ENCODE results near the gene PLK2. TPM values are rescaled to one million over a fixed set of nuclear protein-coding genes. Genes with fewer than 3 reads are reported as not detected.
A peak's percentile ranks its signal among the peaks of the same experiment; 100 is the strongest.

PLK2 gene
- total RNA-seq, 2 donors from 2014 or later = 9.7 to 16.4 TPM

- peaks cover 25% of the 10 kb centered on the region for H3K36me3 ChIP-seq (ENCODE audit: control insufficient read depth, insufficient read depth, low read length)
- Mint-ChIP-seq H3K4me3 (peak overlapping the region; percentile 80), H3K36me3 (ENCODE audit: low read depth) (peaks cover 18% of the 10 kb centered on the region), H3K9me3 (no peaks in the 10 kb centered on the region), H3K27me3 (ENCODE audit: insufficient read depth) (peaks cover 12% of the 10 kb centered on the region), H3K4me1 (peaks cover 8% of the 10 kb centered on the region), H3K27ac (no peak overlapping the region)
- WGBS, 2 experiments (ENCODE audit: insufficient coverage in 1 of 2, insufficient read length in 1 of 2) = 10 to 28% methylated on average over 9 to 30 of the region's 30 CpGs
- H3K9me3 ChIP-seq (ENCODE audit: control insufficient read depth, low read length) = no peaks in the 10 kb centered on the region
- H3K4me3 ChIP-seq (ENCODE audit: low read length) = peak overlapping the region; percentile 98
- DNase-seq = peak; percentile 98
- H3K4me1 ChIP-seq (ENCODE audit: control insufficient read depth, insufficient read depth, low read length) = no peaks in the 10 kb centered on the region
- H3K9ac ChIP-seq (ENCODE audit: extremely low read depth, low read length, poor library complexity, severe bottlenecking) = peak overlapping the region; percentile 86
- no peaks in the 10 kb centered on the region for H3K27me3 ChIP-seq (ENCODE audit: control insufficient read depth, insufficient read depth, low read length, poor library complexity, severe bottlenecking)
- peak; percentile 80 for TF ChIP-seq CTCF (conservative IDR thresholded peaks at IDR 0.05)
- H3K27ac ChIP-seq (ENCODE audit: low read depth, low read length) = peak overlapping the region; percentile 82
Observed at GRCh38 chr5:58460732-58461286, 923 bp upstream of the PLK2 start.

DNA sequence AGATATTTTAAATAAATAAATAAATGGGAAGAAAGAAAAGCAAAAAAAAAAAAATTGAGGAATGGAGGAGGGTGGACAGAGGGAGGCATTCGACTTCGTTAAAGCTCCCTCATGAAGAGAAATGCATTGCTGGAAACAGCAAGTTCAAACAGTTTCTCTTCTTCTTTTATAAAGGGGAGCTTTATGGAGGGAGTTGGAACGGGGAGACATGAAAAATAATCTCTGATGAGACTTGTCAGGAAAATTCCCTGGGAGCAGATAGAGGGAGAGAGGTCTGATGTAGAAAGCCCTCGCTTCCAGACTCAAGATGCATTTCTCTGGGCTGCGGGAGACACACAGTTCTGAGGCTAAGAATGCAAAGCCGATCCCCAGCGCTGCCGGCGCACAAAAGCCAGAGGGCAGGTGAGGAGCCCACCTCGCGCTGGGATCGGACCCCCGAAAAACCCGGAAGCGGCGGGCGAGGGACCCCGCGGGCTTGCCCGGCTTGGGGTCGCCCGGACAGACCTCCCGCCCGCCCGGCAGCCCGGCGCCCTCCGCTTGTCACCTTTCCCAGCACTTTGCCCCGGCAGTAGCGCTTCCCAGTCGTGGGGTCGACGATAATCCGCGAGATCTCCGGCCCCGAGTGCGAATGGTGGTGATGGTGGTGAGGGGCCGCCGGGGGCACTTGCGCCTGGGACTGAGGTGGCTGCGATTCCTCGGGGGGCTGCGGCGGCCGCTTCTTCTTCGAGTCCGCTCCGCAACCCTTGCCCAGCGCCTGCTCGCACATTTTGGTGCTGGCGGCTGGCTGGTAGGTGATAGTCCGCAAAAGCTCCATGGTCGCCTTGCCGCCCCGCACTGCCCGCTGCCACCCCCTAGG lies 512 bp downstream of the PLK2 start:
- peaks cover 31% of the 10 kb centered on the region for H3K36me3 Mint-ChIP-seq (ENCODE audit: low read depth)
- H3K27me3 Mint-ChIP-seq (ENCODE audit: insufficient read depth) = peaks cover 12% of the 10 kb centered on the region
- peak overlapping the region; percentile 86 for H3K9ac ChIP-seq (ENCODE audit: extremely low read depth, low read length, poor library complexity, severe bottlenecking)
- WGBS, 2 experiments (ENCODE audit: insufficient coverage in 1 of 2, insufficient read length in 1 of 2) = 0% methylated on average over 9 to 57 of the region's 57 CpGs
- no peaks in the 10 kb centered on the region for H3K9me3 Mint-ChIP-seq
- peak; percentile 78 for DNase-seq
- H3K4me3 Mint-ChIP-seq = peak overlapping the region; percentile 80
- no peaks in the 10 kb centered on the region for H3K4me1 ChIP-seq (ENCODE audit: control insufficient read depth, insufficient read depth, low read length)
- no peaks in the 10 kb centered on the region for H3K27me3 ChIP-seq (ENCODE audit: control insufficient read depth, insufficient read depth, low read length, poor library complexity, severe bottlenecking)
- H3K9me3 ChIP-seq (ENCODE audit: control insufficient read depth, low read length) = no peaks in the 10 kb centered on the region
- H3K36me3 ChIP-seq (ENCODE audit: control insufficient read depth, insufficient read depth, low read length) = peaks cover 39% of the 10 kb centered on the region
- no peak for TF ChIP-seq CTCF (conservative IDR thresholded peaks at IDR 0.05)
- H3K4me1 Mint-ChIP-seq = peaks cover 8% of the 10 kb centered on the region
- peak overlapping the region; percentile 98 for H3K4me3 ChIP-seq (ENCODE audit: low read length)
- H3K27ac ChIP-seq (ENCODE audit: low read depth, low read length) = no peak overlapping the region
- peak overlapping the region; percentile 88 for H3K27ac Mint-ChIP-seq

DNA sequence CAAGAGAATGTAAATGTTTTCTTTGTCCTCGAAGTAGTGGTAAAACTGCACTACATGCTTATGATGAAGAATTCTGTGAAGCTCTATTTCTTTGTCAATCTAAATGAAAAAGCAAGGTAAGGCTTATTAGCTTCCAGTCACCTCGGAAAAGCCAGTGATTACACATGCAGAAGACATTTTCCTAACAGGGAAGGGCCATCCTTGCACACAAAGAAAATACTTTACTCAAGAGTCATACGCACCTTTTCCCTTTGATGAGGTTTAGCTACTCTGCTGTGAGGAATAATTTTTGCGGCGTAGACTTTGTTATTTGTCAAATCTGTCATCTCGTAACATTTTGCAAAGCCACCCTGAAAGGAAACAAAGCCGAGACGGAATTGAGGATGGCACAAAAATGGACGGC lies 1.1 kb downstream of the PLK2 start:
- no peaks in the 10 kb centered on the region for H3K4me1 ChIP-seq (ENCODE audit: control insufficient read depth, insufficient read depth, low read length)
- Mint-ChIP-seq H3K9me3 (no peaks in the 10 kb centered on the region), H3K27me3 (ENCODE audit: insufficient read depth) (peaks cover 12% of the 10 kb centered on the region), H3K4me1 (peaks cover 8% of the 10 kb centered on the region), H3K36me3 (ENCODE audit: low read depth) (peaks cover 34% of the 10 kb centered on the region), H3K4me3 (peak overlapping the region; percentile 80), H3K27ac (peak overlapping the region; percentile 42)
- no peaks in the 10 kb centered on the region for H3K27me3 ChIP-seq (ENCODE audit: control insufficient read depth, insufficient read depth, low read length, poor library complexity, severe bottlenecking)
- H3K9ac ChIP-seq (ENCODE audit: extremely low read depth, low read length, poor library complexity, severe bottlenecking) = peak overlapping the region; percentile 86
- WGBS, 2 experiments (ENCODE audit: insufficient coverage in 1 of 2, insufficient read length in 1 of 2) = 22 to 27% methylated on average over 7 to 9 of the region's 9 CpGs
- no peak for TF ChIP-seq CTCF (conservative IDR thresholded peaks at IDR 0.05)
- H3K27ac ChIP-seq (ENCODE audit: low read depth, low read length) = no peak overlapping the region
- peak overlapping the region; percentile 98 for H3K4me3 ChIP-seq (ENCODE audit: low read length)
- no peak for DNase-seq
- H3K9me3 ChIP-seq (ENCODE audit: control insufficient read depth, low read length) = no peaks in the 10 kb centered on the region
- peaks cover 45% of the 10 kb centered on the region for H3K36me3 ChIP-seq (ENCODE audit: control insufficient read depth, insufficient read depth, low read length)
